Nephron progenitor cell (in vitro differentiated cells): ENCODE data around the gene TRMT5.

ENCODE experiments used
- DNase-seq: peaks from one replicate; pipeline ENCODE4 v3.0.0; 2021
- H3K27ac Mint-ChIP-seq: 2 replicates; pipeline ENCODE4 v1.8.0; 2021; ENCODE audit warnings: mild to moderate bottlenecking, moderate library complexity, mixed read lengths
- H3K27me3 Mint-ChIP-seq: 2 replicates; pipeline ENCODE4 v1.8.0; 2021; ENCODE audit warnings: mild to moderate bottlenecking, low read depth, mixed read lengths; ENCODE audit not compliant: poor library complexity
- H3K36me3 Mint-ChIP-seq: 2 replicates; pipeline ENCODE4 v1.8.0; 2021; ENCODE audit warnings: low read depth, mixed read lengths
- H3K4me1 Mint-ChIP-seq: 2 replicates; pipeline ENCODE4 v1.8.0; 2021; ENCODE audit warnings: mixed read lengths
- H3K4me3 Mint-ChIP-seq: 2 replicates; pipeline ENCODE4 v1.8.0; 2021; ENCODE audit warnings: mild to moderate bottlenecking, moderate library complexity, mixed read lengths
- H3K9me3 Mint-ChIP-seq: 2 replicates; pipeline ENCODE4 v1.8.0; 2021; ENCODE audit warnings: mild to moderate bottlenecking, moderate library complexity, mixed read lengths
- TF ChIP-seq, protein P1 (sequence below): fragments of 200-600 bp; sonication (generic); IDR thresholded peaks from 2 replicates; pipeline ENCODE4 v1.5.0; 2021; ENCODE audit warnings: antibody characterized with exemption

Gene TRMT5

GRCh38 chr14:60999536-60999935 lies 18.7 kb upstream of the TRMT5 start:
- Mint-ChIP-seq H3K27ac (no peak overlapping the region), H3K27me3 (no peaks in the 10 kb centered on the region), H3K36me3 (peaks cover 71% of the 10 kb centered on the region), H3K4me1 (no peaks in the 10 kb centered on the region), H3K9me3 (peaks cover 29% of the 10 kb centered on the region), H3K4me3 (no peak overlapping the region)
- no peak for DNase-seq
- TF ChIP-seq, protein P1, sequence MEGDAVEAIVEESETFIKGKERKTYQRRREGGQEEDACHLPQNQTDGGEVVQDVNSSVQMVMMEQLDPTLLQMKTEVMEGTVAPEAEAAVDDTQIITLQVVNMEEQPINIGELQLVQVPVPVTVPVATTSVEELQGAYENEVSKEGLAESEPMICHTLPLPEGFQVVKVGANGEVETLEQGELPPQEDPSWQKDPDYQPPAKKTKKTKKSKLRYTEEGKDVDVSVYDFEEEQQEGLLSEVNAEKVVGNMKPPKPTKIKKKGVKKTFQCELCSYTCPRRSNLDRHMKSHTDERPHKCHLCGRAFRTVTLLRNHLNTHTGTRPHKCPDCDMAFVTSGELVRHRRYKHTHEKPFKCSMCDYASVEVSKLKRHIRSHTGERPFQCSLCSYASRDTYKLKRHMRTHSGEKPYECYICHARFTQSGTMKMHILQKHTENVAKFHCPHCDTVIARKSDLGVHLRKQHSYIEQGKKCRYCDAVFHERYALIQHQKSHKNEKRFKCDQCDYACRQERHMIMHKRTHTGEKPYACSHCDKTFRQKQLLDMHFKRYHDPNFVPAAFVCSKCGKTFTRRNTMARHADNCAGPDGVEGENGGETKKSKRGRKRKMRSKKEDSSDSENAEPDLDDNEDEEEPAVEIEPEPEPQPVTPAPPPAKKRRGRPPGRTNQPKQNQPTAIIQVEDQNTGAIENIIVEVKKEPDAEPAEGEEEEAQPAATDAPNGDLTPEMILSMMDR, result no peak

DNA sequence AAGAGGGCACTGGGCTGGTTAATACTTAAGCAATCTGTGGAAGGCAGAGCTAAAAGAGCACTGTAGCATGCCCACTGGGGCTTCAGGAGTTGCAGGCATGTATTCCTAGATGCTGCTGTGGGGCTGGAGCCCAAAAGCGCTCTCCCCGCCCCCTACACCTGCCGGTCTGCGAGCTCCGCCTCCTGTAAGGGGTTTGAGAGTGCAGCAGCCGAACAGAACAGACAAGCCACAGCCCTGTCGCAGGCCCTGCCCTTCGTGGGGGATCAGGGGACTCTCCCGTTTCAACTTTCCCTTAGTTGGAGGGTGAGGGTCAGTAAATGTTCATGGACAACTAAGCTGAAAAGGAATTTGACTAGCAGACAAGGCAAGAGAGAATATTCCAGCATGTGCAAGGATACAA lies 17.7 kb upstream of the TRMT5 start:
- TF ChIP-seq, protein P1, result no peak
- Mint-ChIP-seq H3K27ac (no peak overlapping the region), H3K36me3 (peaks cover 68% of the 10 kb centered on the region), H3K4me3 (no peak overlapping the region), H3K9me3 (peaks cover 25% of the 10 kb centered on the region), H3K4me1 (no peaks in the 10 kb centered on the region), H3K27me3 (no peaks in the 10 kb centered on the region)
- no peak for DNase-seq

GRCh38 chr14:60989599-60989998 lies 8.7 kb upstream of the TRMT5 start:
- Mint-ChIP-seq H3K4me1 (peaks cover 3% of the 10 kb centered on the region), H3K36me3 (peaks cover 39% of the 10 kb centered on the region), H3K9me3 (no peaks in the 10 kb centered on the region), H3K4me3 (no peak overlapping the region), H3K27ac (no peak overlapping the region), H3K27me3 (no peaks in the 10 kb centered on the region)
- TF ChIP-seq, protein P1, result no peak
- DNase-seq, result no peak

GRCh38 chr14:60986500-60986899 lies 5.6 kb upstream of the TRMT5 start:
- no peak overlapping the region for H3K4me3 Mint-ChIP-seq
- TF ChIP-seq, protein P1, result no peak
- no peak overlapping the region for H3K27ac Mint-ChIP-seq
- H3K27me3 Mint-ChIP-seq, result no peaks in the 10 kb centered on the region
- H3K9me3 Mint-ChIP-seq, result no peaks in the 10 kb centered on the region
- no peak for DNase-seq
- H3K4me1 Mint-ChIP-seq, result peaks cover 3% of the 10 kb centered on the region
- peaks cover 18% of the 10 kb centered on the region for H3K36me3 Mint-ChIP-seq

- DNase-seq, result no peak
- H3K4me1 Mint-ChIP-seq, result peaks cover 3% of the 10 kb centered on the region
- H3K4me3 Mint-ChIP-seq, result no peak overlapping the region
- TF ChIP-seq, protein P1, result no peak
- peaks cover 16% of the 10 kb centered on the region for H3K36me3 Mint-ChIP-seq
- H3K27ac Mint-ChIP-seq, result no peak overlapping the region
- H3K27me3 Mint-ChIP-seq, result no peaks in the 10 kb centered on the region
- H3K9me3 Mint-ChIP-seq, result no peaks in the 10 kb centered on the region
Observed at GRCh38 chr14:60984196-60984595, 3.3 kb upstream of the TRMT5 start.

DNA sequence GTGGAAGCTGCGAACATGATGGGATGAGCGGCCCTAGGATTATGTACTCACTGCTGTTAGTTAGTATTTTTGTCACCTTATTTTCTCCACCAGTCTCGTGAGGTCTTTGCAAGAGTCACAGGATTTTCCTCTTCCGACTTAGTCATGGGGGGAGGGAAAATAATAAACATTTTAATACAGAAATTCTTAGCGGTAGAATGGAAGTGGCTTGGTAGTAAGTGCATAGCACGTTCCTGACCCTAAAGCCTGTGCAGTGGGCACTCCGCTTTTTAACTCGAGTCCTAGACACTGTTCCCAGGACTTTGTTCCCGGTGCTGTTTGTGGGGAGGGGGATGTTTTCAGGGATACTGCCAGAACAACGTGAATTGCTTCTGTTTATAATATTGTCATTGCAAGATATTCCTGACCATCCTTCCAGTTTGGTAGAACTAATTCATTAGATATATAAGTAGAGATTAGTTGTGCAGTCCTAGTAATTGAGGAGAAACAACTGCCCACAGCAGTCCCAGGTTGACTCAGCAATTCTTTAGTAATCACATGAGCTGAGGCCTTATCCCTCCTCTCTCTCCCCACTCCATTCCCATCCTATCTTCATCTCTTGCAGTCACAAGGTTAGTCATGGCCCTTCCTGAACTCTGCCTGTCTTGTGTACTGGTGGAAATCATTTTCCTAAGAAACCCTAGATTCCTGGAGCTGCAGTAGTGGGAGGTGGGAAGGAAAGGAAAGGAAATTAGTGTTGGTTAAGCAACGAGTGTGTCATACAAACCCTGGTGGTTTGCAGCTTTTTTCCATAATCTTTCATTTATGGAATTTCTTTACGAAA lies 965 bp upstream of the TRMT5 start:
- H3K27me3 Mint-ChIP-seq, result no peaks in the 10 kb centered on the region
- no peak overlapping the region for H3K27ac Mint-ChIP-seq
- TF ChIP-seq, protein P1, result no peak
- peaks cover 6% of the 10 kb centered on the region for H3K4me1 Mint-ChIP-seq
- H3K4me3 Mint-ChIP-seq, result no peak overlapping the region
- no peak for DNase-seq
- H3K9me3 Mint-ChIP-seq, result no peaks in the 10 kb centered on the region
- H3K36me3 Mint-ChIP-seq, result peaks cover 25% of the 10 kb centered on the region
